Osteoblast (primary cell): ENCODE measurements around the gene CCM2. TPM values are rescaled to one million over a fixed set of nuclear protein-coding genes. Genes with fewer than 3 reads are reported as not detected.
A peak's percentile ranks its signal among the peaks of the same experiment; 100 is the strongest.

ENCODE experiments used
- DNase-seq: peaks from one replicate; pipeline ENCODE4 v3.0.0; 2011; ENCODE audit warnings: low spot score, mixed read lengths; ENCODE audit not compliant: insufficient read length; ENCODE audit errors: missing footprints
- H2AFZ ChIP-seq: 2 replicates; pipeline ENCODE4 v1.6.0; 2011; ENCODE audit warnings: mild to moderate bottlenecking, low read length
- H3K27ac ChIP-seq: 2 replicates; pipeline ENCODE4 v1.5.1; 2011; ENCODE audit warnings: mild to moderate bottlenecking, low read depth, low read length, moderate library complexity
- H3K27me3 ChIP-seq: 2 replicates; pipeline ENCODE4 v1.6.0; 2012; ENCODE audit warnings: mild to moderate bottlenecking, control low read depth, inconsistent platforms, low read length, moderate library complexity; ENCODE audit not compliant: insufficient read depth
- H3K36me3 ChIP-seq: 2 replicates; pipeline ENCODE4 v1.5.1; 2011; ENCODE audit warnings: mild to moderate bottlenecking, low read length, control low read depth, moderate library complexity; ENCODE audit not compliant: insufficient read depth
- H3K4me1 ChIP-seq: 2 replicates; pipeline ENCODE4 v1.5.1; 2011; ENCODE audit warnings: mild to moderate bottlenecking, low read length, control low read depth, moderate library complexity; ENCODE audit not compliant: insufficient read depth
- H3K4me2 ChIP-seq: 2 replicates; pipeline ENCODE4 v1.6.0; 2011; ENCODE audit warnings: mild to moderate bottlenecking, low read length; ENCODE audit not compliant: insufficient read depth
- H3K4me3 ChIP-seq: fragments of 200-600 bp; sonication (generic); 3 replicates; pipeline ENCODE4 v1.5.1; 2012; ENCODE audit warnings: mild to moderate bottlenecking, low read length, inconsistent platforms; ENCODE audit not compliant: insufficient read depth
- H3K79me2 ChIP-seq: 2 replicates; pipeline ENCODE4 v1.6.0; 2012; ENCODE audit warnings: mild to moderate bottlenecking, low read length, control low read depth, inconsistent platforms; ENCODE audit not compliant: insufficient read depth
- H3K9me3 ChIP-seq: 2 replicates; pipeline ENCODE4 v1.5.1; 2011; ENCODE audit warnings: low read depth, low read length, control low read depth
- H4K20me1 ChIP-seq: 2 replicates; pipeline ENCODE4 v1.6.0; 2012; ENCODE audit warnings: mild to moderate bottlenecking, low read length, control low read depth; ENCODE audit not compliant: insufficient read depth
- CTCF ChIP-seq: IDR thresholded peaks from 2 replicates; pipeline ENCODE4 v1.5.1; 2011; ENCODE audit warnings: mild to moderate bottlenecking, low read depth, low read length, moderate library complexity; ENCODE audit errors: extremely low read depth
- total RNA-seq: library from RNA; depleted of rRNA; stranded (reverse); fragments of >200 nt; gene quantifications from 2 replicates; pipeline ENCODE4 v1.2.3, GENCODE V29; 2012

CCM2 gene
- total RNA-seq, 1 donor, result 42.3 TPM

GRCh38 chr7:44958645-44959344, 41.2 kb upstream of the CCM2 start:
- Histone ChIP-seq H3K9me3 (no peaks in the 10 kb centered on the region), H3K79me2 (no peaks in the 10 kb centered on the region), H3K4me1 (no peaks in the 10 kb centered on the region), H3K4me3 (no peak overlapping the region), H3K27me3 (peaks cover 14% of the 10 kb centered on the region), H2AFZ (no peak overlapping the region), H3K27ac (no peak overlapping the region), H3K36me3 (no peaks in the 10 kb centered on the region), H4K20me1 (no peaks in the 10 kb centered on the region), H3K4me2 (no peak overlapping the region)
- peak; percentile 8 for DNase-seq
- TF ChIP-seq CTCF, result no peak

- H3K27me3 ChIP-seq, result peaks cover 14% of the 10 kb centered on the region
- H2AFZ ChIP-seq, result no peak overlapping the region
- H3K79me2 ChIP-seq, result no peaks in the 10 kb centered on the region
- no peak overlapping the region for H3K4me3 ChIP-seq
- H3K4me2 ChIP-seq, result no peak overlapping the region
- H3K4me1 ChIP-seq, result no peaks in the 10 kb centered on the region
- H4K20me1 ChIP-seq, result no peaks in the 10 kb centered on the region
- no peaks in the 10 kb centered on the region for H3K9me3 ChIP-seq
- no peak for TF ChIP-seq CTCF
- no peaks in the 10 kb centered on the region for H3K36me3 ChIP-seq
- DNase-seq, result peak; percentile 72
- no peak overlapping the region for H3K27ac ChIP-seq
Measured at GRCh38 chr7:44959433-44959951, 40.5 kb upstream of the CCM2 start.

- H3K4me3 ChIP-seq, result no peak overlapping the region
- TF ChIP-seq CTCF, result no peak
- no peaks in the 10 kb centered on the region for H3K36me3 ChIP-seq
Measured at GRCh38 chr7:44960011-44960580, 39.9 kb upstream of the CCM2 start.

GRCh38 chr7:44961844-44962482, 38.0 kb upstream of the CCM2 start:
- TF ChIP-seq CTCF, result no peak
- Histone ChIP-seq H3K79me2 (no peaks in the 10 kb centered on the region), H3K4me3 (peak overlapping the region; percentile 66), H3K27me3 (peaks cover 14% of the 10 kb centered on the region), H2AFZ (peak overlapping the region; percentile 83), H3K4me1 (no peaks in the 10 kb centered on the region), H3K9me3 (no peaks in the 10 kb centered on the region), H3K4me2 (peak overlapping the region; percentile 81), H3K27ac (no peak overlapping the region), H3K36me3 (no peaks in the 10 kb centered on the region), H4K20me1 (no peaks in the 10 kb centered on the region)
- peak; percentile 88 for DNase-seq

More at GRCh38 chr7:44960011-44960580, 39.9 kb upstream of the CCM2 start:
- Histone ChIP-seq H3K4me1 (no peaks in the 10 kb centered on the region), H3K27ac (no peak overlapping the region), H3K79me2 (no peaks in the 10 kb centered on the region), H4K20me1 (no peaks in the 10 kb centered on the region), H3K9me3 (no peaks in the 10 kb centered on the region), H3K4me2 (no peak overlapping the region), H2AFZ (no peak overlapping the region), H3K27me3 (peaks cover 14% of the 10 kb centered on the region)
- DNase-seq, result peak; percentile 88
